Dendritic cell treated with granulocyte-macrophage colony-stimulating factor and Interleukin-4, amounts not matched to agents 40 ng/mL and 50 ng/mL, for 4 days (primary cell): ENCODE measurements around the gene KCNK4.
"Not testable (repeated sequence)": the region's sequence is repeated elsewhere in the genome, so short reads cannot be mapped to it uniquely, and the experiment has no call there.

Source experiments
- H3K27ac Mint-ChIP-seq: one replicate; pipeline ENCODE4 v1.8.0; 2022; ENCODE audit warnings: mild to moderate bottlenecking, mixed read lengths
- H3K27me3 Mint-ChIP-seq: one replicate; pipeline ENCODE4 v1.8.0; 2022; ENCODE audit warnings: mild to moderate bottlenecking, mixed read lengths
- H3K36me3 Mint-ChIP-seq: one replicate; pipeline ENCODE4 v1.8.0; 2022; ENCODE audit warnings: low read depth, mixed read lengths
- H3K4me1 Mint-ChIP-seq: one replicate; pipeline ENCODE4 v1.8.0; 2022; ENCODE audit warnings: low read depth, mixed read lengths
- H3K4me3 Mint-ChIP-seq: one replicate; pipeline ENCODE4 v1.8.0; 2022; ENCODE audit warnings: mild to moderate bottlenecking, moderate library complexity, mixed read lengths
- H3K9me3 Mint-ChIP-seq: one replicate; pipeline ENCODE4 v1.8.0; 2022; ENCODE audit warnings: mixed read lengths
- intact Hi-C: fragments of 100-400 bp; cut with micrococcal nuclease; formaldehyde crosslinking; loops from one replicate; pipeline ENCODE4 v1.15.0; 2022

KCNK4 gene

DNA sequence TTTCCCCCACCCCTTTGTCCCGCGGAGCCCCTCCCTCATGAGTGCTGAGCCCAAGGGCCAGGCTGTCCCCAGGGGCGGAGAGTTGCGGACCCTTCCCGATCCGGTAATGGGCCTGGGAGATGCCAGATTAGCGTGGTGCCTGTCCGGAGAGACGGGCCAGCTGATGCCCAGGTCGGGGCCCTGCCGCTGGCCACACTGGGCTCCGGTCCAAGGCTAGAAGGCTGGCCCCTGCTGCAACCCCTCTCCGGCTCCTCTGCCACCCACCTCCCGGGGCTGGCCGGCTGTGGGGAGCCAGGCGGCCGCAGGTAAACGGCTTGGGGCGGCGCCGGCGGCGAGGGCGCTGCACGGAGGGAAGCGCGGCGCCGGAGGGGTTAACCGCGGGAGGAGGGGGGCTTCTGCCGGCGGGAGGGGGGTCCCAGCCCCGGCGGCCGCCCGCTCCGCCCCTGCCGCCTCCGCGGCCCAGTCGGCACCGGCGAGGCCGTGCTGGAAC lies at the start of gene KCNK4:
TSS of gene KCNK4 (plus strand) at position 41 of the 490 bp plus-strand sequence. CDS start 1,717 bp downstream, outside the sequence.
- H3K4me1 Mint-ChIP-seq: peaks cover 25% of the 10 kb centered on the region

DNA sequence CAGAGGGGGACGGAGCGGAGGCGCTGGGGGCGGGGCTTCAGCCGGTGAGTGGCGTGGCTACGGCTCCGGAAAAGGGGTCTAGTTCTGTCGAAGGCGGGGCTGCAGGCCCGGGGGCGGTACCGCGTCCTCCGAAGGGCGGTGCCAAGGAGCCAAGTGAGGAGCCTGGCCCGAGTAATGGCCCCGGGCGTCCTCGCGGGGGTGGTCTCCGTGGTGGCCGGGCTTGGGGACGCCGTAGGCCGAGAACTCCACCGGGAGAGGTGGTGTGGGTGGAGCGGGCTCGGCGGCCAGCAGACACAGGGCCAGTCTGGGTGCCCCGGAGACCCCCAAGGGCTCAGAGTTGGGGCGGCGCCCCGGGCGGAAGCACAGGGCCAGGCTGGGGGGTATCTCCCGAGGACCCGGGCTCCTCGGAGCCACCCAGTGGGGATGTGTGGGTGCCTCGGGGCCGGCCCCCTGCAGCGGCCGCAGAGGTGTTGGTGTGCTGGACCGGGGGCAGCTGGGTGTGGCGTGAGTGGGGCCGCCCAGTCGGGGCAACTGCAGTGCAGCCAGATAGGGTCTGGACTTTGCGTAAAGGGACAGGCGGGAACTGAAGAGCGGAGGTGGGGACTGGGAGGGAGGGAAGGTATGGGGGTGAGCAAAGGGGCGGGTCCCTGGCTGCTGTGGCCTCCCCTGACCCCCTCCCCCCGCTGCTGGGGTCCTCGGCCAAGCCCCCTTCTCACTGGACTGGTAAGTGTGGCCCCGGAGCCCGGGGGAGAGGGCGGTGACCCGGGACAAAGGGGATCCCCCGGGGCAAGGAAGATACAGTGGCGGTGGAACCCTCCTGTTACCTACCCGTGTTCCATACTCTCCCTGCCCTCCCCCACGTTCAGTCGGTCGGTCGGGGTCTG lies 49.4 kb upstream of the KCNK4 start:
- intact Hi-C loops: loop anchor here (2.0 kb wide), 1 partner anchor 29 kb away; no protein-coding TSS in a partner anchor
- H3K27ac Mint-ChIP-seq: peak overlapping the region; percentile 99
- H3K9me3 Mint-ChIP-seq: no peaks in the 10 kb centered on the region
- H3K36me3 Mint-ChIP-seq: peaks cover 81% of the 10 kb centered on the region
- H3K4me3 Mint-ChIP-seq: peak overlapping the region; percentile 83
- H3K27me3 Mint-ChIP-seq: no peaks in the 10 kb centered on the region
- peaks cover 78% of the 10 kb centered on the region for H3K4me1 Mint-ChIP-seq

More for the DNA sequence above, at the start of gene KCNK4:
- H3K9me3 Mint-ChIP-seq: no peaks in the 10 kb centered on the region
- intact Hi-C loops: no loop called here
- no peak within 1 kb of the TSS for H3K27ac Mint-ChIP-seq
- H3K36me3 Mint-ChIP-seq: peaks cover 21% of the 10 kb centered on the region
- peaks cover 73% of the 10 kb centered on the region for H3K27me3 Mint-ChIP-seq
- peak within 1 kb of the TSS; percentile 25 for H3K4me3 Mint-ChIP-seq

DNA sequence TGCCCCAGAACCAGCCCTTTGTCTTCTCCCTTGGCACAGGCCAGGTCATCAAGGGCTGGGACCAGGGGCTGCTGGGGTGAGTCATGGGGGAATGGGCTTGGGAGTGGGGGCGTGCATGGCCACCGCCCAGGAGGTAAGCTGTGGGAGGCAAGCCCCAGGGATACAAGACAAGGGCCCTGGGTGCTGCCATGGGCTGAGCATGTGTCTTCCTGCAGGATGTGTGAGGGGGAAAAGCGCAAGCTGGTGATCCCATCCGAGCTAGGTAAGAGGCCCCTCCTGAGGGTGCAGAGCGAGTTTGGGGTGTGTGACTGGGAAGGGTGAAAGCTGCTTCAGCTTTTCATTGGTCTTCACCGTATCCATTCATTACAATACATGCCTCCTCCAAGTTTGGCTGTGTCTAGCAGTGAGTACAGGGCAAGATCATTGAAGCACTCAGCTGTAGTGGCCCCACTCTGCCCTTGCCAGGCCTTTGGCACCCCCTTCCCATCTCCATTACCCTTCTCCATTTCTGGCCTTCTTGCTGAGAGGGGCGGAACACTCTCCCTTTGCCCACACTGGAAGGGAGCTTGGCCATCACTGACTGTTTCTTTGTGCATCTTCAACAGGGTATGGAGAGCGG lies 47.8 kb upstream of the KCNK4 start:
- Mint-ChIP-seq H3K4me3 (peak overlapping the region; percentile 83), H3K36me3 (peaks cover 71% of the 10 kb centered on the region), H3K27me3 (no peaks in the 10 kb centered on the region), H3K4me1 (peaks cover 78% of the 10 kb centered on the region), H3K9me3 (no peaks in the 10 kb centered on the region), H3K27ac (no peak overlapping the region)
- intact Hi-C loops: no loop called here

DNA sequence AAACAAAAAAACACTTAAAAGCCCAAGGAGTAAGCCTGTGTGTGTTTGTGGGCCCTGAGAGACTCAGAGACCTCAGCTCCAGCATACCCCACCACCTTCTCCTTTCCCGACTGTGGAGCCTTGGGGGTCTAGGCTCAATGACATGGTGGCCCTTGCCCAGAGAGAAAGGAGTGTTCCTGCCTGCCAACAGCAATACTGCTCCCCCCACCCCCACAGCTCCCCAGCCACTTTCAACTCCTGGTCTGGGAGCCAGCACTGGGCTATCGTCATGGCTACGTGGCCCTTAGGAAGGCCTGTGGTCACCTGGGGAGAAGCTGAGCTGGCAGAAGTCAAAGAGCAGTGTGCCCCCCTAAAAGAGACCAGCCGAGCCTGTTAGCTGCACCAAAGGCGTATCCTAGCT lies 47.0 kb upstream of the KCNK4 start:
- intact Hi-C loops: no loop called here
- H3K36me3 Mint-ChIP-seq: peaks cover 63% of the 10 kb centered on the region
- no peaks in the 10 kb centered on the region for H3K9me3 Mint-ChIP-seq
- H3K27ac Mint-ChIP-seq: no peak overlapping the region
- H3K4me1 Mint-ChIP-seq: peaks cover 77% of the 10 kb centered on the region
- H3K4me3 Mint-ChIP-seq: no peak overlapping the region
- H3K27me3 Mint-ChIP-seq: no peaks in the 10 kb centered on the region

DNA sequence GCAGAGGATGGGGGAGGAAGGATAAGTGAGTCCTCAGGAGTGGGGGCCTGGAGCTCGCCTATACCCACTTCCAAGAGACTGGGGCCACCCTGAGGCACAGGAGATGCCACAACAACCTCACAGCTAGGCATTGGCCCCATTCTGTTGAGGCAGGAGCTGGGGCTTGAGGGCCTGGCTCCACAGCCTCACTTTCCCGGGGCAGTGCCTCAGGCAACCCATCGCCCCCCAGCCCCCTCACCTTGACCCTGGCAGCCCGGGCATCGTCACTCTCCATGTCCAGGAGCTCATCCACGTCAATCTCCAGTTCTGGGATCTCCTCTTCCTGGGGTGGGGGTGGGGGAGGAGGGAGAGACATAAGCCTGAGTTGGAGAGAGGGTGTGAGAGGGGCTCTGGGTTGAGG lies 46.1 kb upstream of the KCNK4 start:
- Mint-ChIP-seq H3K9me3 (no peaks in the 10 kb centered on the region), H3K36me3 (peaks cover 58% of the 10 kb centered on the region), H3K27me3 (peaks cover 1% of the 10 kb centered on the region), H3K4me1 (peaks cover 72% of the 10 kb centered on the region), H3K4me3 (peak overlapping the region; percentile 89), H3K27ac (peak overlapping the region; percentile 92)
- intact Hi-C loops: no loop called here

DNA sequence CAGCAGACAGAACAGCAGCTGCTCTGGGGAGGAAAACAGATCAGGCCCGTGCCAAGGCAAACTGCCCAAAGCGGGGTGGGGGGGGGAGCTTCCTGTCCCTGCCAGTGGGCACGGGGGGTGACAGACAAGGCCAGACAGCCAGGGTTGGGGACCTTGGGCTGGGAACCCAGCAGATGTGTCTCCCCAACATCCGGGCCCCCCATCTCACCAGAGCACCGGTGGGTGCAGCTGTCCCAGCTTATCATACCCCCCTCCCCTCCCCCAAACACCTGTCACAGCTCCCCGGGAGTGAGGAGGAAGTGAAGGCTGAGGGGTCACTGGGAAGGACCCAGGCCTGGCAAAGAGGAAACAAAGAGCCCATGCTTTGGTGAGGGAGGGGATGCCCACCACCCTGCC lies 45.7 kb upstream of the KCNK4 start:
- Mint-ChIP-seq H3K27me3 (peaks cover 4% of the 10 kb centered on the region), H3K4me1 (peaks cover 68% of the 10 kb centered on the region), H3K36me3 (peaks cover 56% of the 10 kb centered on the region), H3K27ac (peak overlapping the region; percentile 92), H3K9me3 (no peaks in the 10 kb centered on the region), H3K4me3 (peak overlapping the region; percentile 89)
- intact Hi-C loops: no loop called here

DNA sequence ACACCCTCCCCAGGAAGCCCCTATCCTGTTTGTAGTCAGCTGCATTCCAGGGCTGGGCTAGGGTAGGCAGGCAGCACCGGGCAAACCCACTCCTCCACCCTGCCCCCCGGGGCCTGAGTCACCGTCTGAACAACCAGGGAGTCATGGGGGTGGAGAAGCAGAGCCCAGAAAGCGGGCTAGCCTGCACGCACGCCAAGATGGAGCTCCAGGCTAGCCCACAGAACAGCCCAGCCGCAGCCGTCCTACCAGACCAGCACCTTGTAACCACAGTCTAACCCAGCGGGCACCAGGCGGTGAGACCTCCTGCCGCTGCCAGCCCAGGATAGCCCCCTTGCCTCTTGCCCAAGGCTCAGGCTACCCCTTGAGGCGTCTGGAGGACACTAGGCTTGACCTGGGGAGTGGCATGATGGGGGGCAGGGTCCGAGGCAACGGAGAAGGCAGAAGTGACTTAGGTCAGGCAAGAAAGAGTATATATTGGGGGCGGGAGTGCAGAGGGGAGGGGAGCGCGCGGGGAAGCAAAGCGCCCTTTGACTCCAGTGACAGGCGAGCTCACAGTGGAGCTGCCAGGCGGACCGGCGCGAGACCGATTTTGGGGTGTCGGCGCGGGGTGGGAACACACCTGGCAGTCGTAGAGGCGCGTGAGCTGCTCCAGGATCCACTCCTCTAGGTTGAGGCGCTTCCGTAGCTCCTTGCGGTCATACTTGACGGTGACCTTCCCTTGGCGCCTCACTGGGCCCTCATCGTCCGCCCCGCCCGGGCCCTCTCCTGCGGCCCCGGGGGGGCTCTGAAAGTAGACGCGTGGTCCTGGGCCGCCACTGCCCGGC lies 45.1 kb upstream of the KCNK4 start:
- H3K36me3 Mint-ChIP-seq: peaks cover 51% of the 10 kb centered on the region
- H3K9me3 Mint-ChIP-seq: no peaks in the 10 kb centered on the region
- intact Hi-C loops: loop anchor here (2.0 kb wide), 1 partner anchor 15 kb away; the partner anchor contains the start of gene DNAJC4
- peak overlapping the region; percentile 92 for H3K27ac Mint-ChIP-seq
- H3K4me1 Mint-ChIP-seq: peaks cover 71% of the 10 kb centered on the region
- H3K27me3 Mint-ChIP-seq: peaks cover 9% of the 10 kb centered on the region
- H3K4me3 Mint-ChIP-seq: peak overlapping the region; percentile 89

DNA sequence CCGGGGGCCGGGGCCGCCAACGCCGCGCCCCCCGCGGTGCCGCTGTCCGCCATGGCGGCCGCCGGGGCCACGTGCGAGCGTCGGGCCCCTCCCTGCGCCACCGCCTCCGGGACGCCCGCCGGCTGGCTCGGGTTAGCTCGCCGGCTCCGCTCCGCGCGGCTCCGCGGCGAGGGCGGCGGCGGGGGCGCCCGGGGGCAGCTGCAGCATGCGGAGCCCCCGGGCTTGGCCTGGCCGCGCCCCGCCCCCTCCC lies 44.6 kb upstream of the KCNK4 start:
- H3K27me3 Mint-ChIP-seq, H3K9me3 Mint-ChIP-seq: not testable (repeated sequence)
- H3K4me1 Mint-ChIP-seq: peaks cover 74% of the 10 kb centered on the region
- H3K4me3 Mint-ChIP-seq: peak overlapping the region; percentile 82
- peaks cover 48% of the 10 kb centered on the region for H3K36me3 Mint-ChIP-seq
- H3K27ac Mint-ChIP-seq: peak overlapping the region; percentile 92
- intact Hi-C loops: loop anchor here (2.0 kb wide), 1 partner anchor 16 kb away; the partner anchor contains the start of gene DNAJC4

DNA sequence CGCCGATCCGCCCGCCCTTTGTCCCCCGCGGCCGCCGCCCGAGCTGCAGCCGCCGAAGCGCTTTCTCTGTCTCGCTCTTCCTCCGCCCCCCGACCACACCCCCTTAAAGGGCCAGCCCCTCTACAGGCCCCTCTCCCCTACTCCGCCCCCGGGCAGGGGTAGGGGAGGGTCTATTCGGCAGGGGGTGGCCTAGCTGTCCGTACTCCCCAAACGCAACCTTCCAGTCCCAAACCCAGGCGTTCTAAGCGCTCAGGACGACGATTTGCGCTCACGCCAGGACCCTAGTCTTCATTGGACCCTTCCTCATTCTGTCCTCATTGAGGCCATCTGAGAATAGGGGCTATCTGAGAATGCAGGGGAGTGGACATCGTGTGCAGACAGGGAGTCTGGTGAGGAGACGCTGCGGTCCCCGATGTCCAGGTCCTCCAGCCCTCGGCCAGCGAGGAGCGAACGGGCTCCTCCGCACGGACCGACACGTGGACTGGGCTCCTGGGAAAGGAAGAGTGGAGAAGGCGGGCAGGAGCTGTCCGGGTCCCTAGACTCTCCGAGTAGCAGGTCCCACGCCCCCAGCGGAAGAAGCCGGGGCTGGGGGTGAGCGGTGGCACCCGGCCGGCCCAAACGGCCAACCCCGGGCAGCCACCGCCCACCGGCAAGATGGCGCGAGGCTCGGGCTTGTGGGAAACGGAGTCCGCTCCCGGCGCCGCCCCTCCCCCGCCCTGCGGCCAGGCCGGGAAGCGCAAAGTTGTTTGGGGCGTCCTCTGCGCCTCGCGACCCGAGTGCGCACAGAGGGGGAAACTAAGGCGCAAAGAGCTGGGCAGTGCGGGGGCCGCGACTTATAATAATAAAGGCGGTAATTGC lies 44.0 kb upstream of the KCNK4 start, which contains the start of gene PPP1R14B:
TSS of gene PPP1R14B (minus strand) at position 73 of the 858 bp plus-strand sequence. CDS start 270 bp downstream, outside the sequence.
- Mint-ChIP-seq H3K4me3 (peak within 1 kb of the TSS; percentile 89), H3K4me1 (peaks cover 77% of the 10 kb centered on the region), H3K27me3 (peaks cover 9% of the 10 kb centered on the region), H3K9me3 (no peaks in the 10 kb centered on the region), H3K36me3 (peaks cover 51% of the 10 kb centered on the region), H3K27ac (peak within 1 kb of the TSS; percentile 92)
- intact Hi-C loops: loop anchor here (2.0 kb wide), 1 partner anchor 16 kb away; the partner anchor contains the start of gene DNAJC4

DNA sequence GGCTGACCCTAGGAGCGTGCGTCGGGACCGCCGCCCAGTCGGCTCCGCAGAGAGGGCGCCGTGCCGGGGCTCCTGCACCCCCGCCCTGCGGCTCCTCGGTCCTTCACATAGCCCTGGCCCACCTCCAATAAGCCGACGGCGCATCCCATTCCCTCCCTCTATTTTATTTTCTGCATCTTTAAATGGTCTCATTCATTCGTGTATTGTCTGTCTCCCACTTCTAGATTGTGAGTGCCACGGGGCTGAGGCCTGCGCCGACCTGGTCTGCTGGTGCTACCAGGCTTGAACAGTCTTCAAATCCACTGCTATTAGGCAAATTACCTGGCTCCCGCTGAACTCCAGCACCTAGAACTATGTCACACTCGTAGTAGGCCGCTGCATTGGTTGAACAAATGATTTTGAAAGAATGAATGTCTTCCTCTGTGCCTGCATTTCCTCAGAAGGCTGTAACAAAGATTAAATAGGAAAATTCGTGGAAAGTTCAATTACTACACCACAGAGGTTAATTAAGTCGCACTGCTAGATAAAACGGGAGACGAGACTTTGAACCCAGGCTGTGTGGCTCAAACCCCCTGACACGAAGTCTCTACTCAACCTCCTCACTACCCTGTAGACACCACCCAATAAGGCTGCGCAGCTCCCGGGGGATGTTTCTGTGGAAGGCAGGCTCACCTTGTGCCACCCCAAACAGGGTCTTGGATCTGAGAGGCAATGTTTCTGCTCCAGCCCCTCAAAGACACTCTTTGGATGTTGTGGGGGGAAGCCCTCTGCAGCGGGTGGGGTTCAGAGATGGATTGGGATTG lies 43.2 kb upstream of the KCNK4 start:
- Mint-ChIP-seq H3K36me3 (peaks cover 51% of the 10 kb centered on the region), H3K4me3 (peak overlapping the region; percentile 82), H3K9me3 (no peaks in the 10 kb centered on the region), H3K4me1 (peaks cover 76% of the 10 kb centered on the region), H3K27ac (peak overlapping the region; percentile 92), H3K27me3 (peaks cover 9% of the 10 kb centered on the region)
- intact Hi-C loops: loop anchor here (2.0 kb wide), 1 partner anchor 17 kb away; the partner anchor contains the start of gene DNAJC4

DNA sequence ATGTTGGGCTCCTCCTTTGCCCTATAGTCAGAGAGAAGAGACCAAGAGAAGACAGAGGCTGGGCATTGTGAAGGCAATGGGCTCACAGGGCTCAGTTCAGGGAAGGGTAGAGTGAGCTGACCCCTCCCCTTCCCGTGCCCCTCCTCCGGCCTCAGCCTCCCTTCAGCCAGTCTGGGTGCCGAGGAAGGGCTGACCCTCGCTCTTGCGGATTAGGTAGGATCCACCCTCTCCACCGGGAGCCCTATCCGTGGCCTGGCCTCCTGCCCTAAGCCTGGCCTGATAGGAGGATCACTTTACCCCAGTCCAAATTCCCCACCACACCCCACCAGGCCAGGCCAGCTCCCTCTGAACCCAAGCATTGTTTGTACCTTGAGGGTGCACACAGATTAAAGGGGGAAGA lies 42.5 kb upstream of the KCNK4 start:
- intact Hi-C loops: no loop called here
- no peaks in the 10 kb centered on the region for H3K9me3 Mint-ChIP-seq
- no peak overlapping the region for H3K4me3 Mint-ChIP-seq
- peaks cover 76% of the 10 kb centered on the region for H3K4me1 Mint-ChIP-seq
- peaks cover 9% of the 10 kb centered on the region for H3K27me3 Mint-ChIP-seq
- peaks cover 47% of the 10 kb centered on the region for H3K36me3 Mint-ChIP-seq
- H3K27ac Mint-ChIP-seq: peak overlapping the region; percentile 7

DNA sequence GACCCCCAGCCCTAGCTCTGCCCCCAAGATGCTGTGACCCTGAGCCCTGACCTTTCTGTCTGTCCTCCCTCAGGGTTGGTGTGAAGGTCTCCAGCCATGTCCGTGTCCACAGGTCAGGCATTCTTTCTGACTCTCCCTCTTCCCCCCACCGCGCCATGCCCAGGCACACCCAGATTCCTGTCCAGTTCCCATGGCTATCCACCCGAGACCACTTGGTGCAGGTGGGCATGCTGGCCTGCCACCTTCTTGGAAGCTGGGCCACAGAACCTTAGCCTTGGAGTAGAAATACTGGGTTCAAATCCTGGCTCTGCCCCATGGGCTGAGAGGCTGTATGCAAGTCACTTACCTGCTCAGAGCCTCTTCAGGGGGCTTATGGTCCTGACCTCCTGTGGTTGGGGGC lies 42.1 kb upstream of the KCNK4 start:
- H3K27ac Mint-ChIP-seq: peak overlapping the region; percentile 7
- H3K4me3 Mint-ChIP-seq: no peak overlapping the region
- peaks cover 47% of the 10 kb centered on the region for H3K36me3 Mint-ChIP-seq
- H3K27me3 Mint-ChIP-seq: peaks cover 9% of the 10 kb centered on the region
- H3K4me1 Mint-ChIP-seq: peaks cover 76% of the 10 kb centered on the region
- intact Hi-C loops: no loop called here
- H3K9me3 Mint-ChIP-seq: no peaks in the 10 kb centered on the region
